Stimulated activated CD8-positive, alpha-beta memory T cell treated with anti-CD3 and anti-CD28 coated beads, Interleukin-12 subunit alpha, Interleukin-12 subunit beta, amount 100 ng/mL, for 24 hours (primary cell): ENCODE measurements around the gene MRGPRE.

ENCODE experiments used
- DNase-seq: peaks from one replicate; pipeline ENCODE4 v3.0.0-alpha.2; 2020; ENCODE audit errors: extremely low read depth

The MRGPRE gene

GRCh38 chr11:3178349-3178748 lies 53.9 kb downstream of the MRGPRE start:
- DNase-seq = no peak

DNA sequence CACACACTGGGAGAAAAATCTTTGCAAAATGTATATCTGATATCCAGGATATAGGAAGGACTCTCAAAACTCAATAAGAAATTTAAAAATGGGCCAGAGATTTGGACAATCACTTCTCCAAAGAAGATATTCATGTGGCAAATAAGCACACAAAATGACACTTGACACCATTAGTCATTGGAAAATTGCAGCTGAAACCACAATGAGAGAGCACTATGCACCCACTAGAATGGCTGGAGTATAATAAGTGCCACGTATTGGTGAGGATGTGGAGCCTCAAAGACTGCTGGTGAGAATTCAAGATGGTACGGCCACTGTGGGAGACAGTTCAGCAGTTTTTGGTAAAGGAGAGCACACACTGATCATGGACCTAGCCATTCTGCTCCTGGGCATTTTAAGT lies 54.3 kb downstream of the MRGPRE start:
- no peak for DNase-seq
